NCI-H146 (cell line): ENCODE measurements around the gene MTMR2.

Experiments used
- DNase-seq: peaks from one replicate; lab custom pipeline; 2025; lab: John Stamatoyannopoulos, UW

MTMR2 gene

GRCh38 chr11:95923728-95924413, at the start of gene MTMR2:
Gene MTMR2, minus strand, starts transcription at chr11:95924107. Its CDS starts 153 bp downstream, at chr11:95923954.
- DNase-seq: peak; percentile 91

- DNase-seq: no peak
Observed at GRCh38 chr11:95972060-95972459, 48.2 kb upstream of the MTMR2 start.

- no peak for DNase-seq
Observed at GRCh38 chr11:95968585-95968984, 44.7 kb upstream of the MTMR2 start.

GRCh38 chr11:95964281-95964680, 40.4 kb upstream of the MTMR2 start:
- DNase-seq: no peak

- no peak for DNase-seq
Observed at GRCh38 chr11:95961758-95962157, 37.9 kb upstream of the MTMR2 start.

- DNase-seq: no peak
Observed at GRCh38 chr11:95950905-95951304, 27.0 kb upstream of the MTMR2 start.

- no peak for DNase-seq
Observed at GRCh38 chr11:95948637-95949036, 24.7 kb upstream of the MTMR2 start.

- DNase-seq: no peak
Observed at GRCh38 chr11:95944623-95945022, 20.7 kb upstream of the MTMR2 start.

GRCh38 chr11:95943546-95943945, 19.6 kb upstream of the MTMR2 start:
- no peak for DNase-seq

GRCh38 chr11:95939091-95939490, 15.2 kb upstream of the MTMR2 start:
- DNase-seq: no peak

- no peak for DNase-seq
Observed at GRCh38 chr11:95937358-95937757, 13.5 kb upstream of the MTMR2 start.

- DNase-seq: no peak
Observed at GRCh38 chr11:95933594-95933993, 9.7 kb upstream of the MTMR2 start.

- no peak for DNase-seq
Observed at GRCh38 chr11:95931916-95932315, 8.0 kb upstream of the MTMR2 start.

- no peak for DNase-seq
Observed at GRCh38 chr11:95930948-95931347, 7.0 kb upstream of the MTMR2 start.

GRCh38 chr11:95926726-95927125, 2.8 kb upstream of the MTMR2 start:
- no peak for DNase-seq

- peak; percentile 26 for DNase-seq
Observed at GRCh38 chr11:95925011-95925410, 1.1 kb upstream of the MTMR2 start.

GRCh38 chr11:95924414-95924760, 480 bp upstream of the MTMR2 start:
- peak; percentile 60 for DNase-seq

- DNase-seq: no peak
Observed at GRCh38 chr11:95923439-95923727, 524 bp downstream of the MTMR2 start.

- no peak for DNase-seq
Observed at GRCh38 chr11:95922536-95923438, 1.1 kb downstream of the MTMR2 start.

GRCh38 chr11:95922099-95922498, 1.8 kb downstream of the MTMR2 start:
- DNase-seq: no peak

- DNase-seq: no peak
Observed at GRCh38 chr11:95920460-95921105, 3.3 kb downstream of the MTMR2 start.

- no peak for DNase-seq
Observed at GRCh38 chr11:95919514-95919913, 4.4 kb downstream of the MTMR2 start.

GRCh38 chr11:95918720-95919119, 5.2 kb downstream of the MTMR2 start:
- no peak for DNase-seq
